Activated CD8-positive, alpha-beta memory T cell treated with anti-CD3 and anti-CD28 coated beads for 36 hours (primary cell): ENCODE measurements around the gene ACSM5. TPM values are rescaled to one million over a fixed set of nuclear protein-coding genes. Genes with fewer than 3 reads are reported as not detected.
"Not testable (repeated sequence)": the region's sequence is repeated elsewhere in the genome, so short reads cannot be mapped to it uniquely, and the experiment has no call there.

Experiments used
- CTCF ChIA-PET: fragments of 350-600 bp; sonication (Branson Sonifier 250); formaldehyde crosslinking; loops from one replicate; lab custom pipeline; 2021; ENCODE audit warnings: antibody characterized with exemption; lab: Charles Lee
- POLR2A ChIA-PET: fragments of 350-600 bp; sonication (Branson Sonifier 250); formaldehyde crosslinking; loops from one replicate; lab custom pipeline; 2021; ENCODE audit warnings: antibody characterized with exemption; lab: Charles Lee
- total RNA-seq, 2 experiments: library from RNA; stranded (reverse); gene quantifications; one replicate each; pipeline ENCODE4 v1.2.3, GENCODE V29; 2021

ACSM5 gene
- total RNA-seq, 2 experiments from 2014 or later = not detected

GRCh38 chr16:20439820-20440231 lies 30.5 kb downstream of the ACSM5 start:
- POLR2A ChIA-PET, CTCF ChIA-PET: not testable (repeated sequence)

GRCh38 chr16:20440731-20441130 lies 31.4 kb downstream of the ACSM5 start:
- POLR2A ChIA-PET = not testable (repeated sequence)

GRCh38 chr16:20441191-20441590 lies 31.9 kb downstream of the ACSM5 start:
- ChIA-PET POLR2A (no interaction called here), CTCF (no interaction called here)

More at GRCh38 chr16:20440731-20441130, 31.4 kb downstream of the ACSM5 start:
- CTCF ChIA-PET = not testable (repeated sequence)

DNA sequence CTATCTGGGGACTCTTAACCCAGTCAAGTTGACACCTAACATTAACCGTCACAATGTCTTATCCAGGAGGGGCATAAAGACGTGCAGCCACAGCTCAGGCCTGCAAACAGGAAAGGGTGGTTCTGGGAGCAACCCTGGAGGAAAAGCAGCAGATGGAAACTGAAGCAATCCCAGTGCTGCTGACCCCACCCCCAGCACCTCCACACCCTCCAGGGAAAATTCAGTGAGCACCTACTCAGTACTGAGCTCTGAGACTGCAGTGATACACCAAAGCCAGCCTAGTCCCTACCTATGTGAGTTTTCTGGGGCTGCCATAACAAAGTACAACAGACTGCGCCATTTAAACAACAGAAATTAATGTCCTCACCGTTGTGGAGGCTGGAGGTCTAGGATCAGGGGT lies 32.5 kb downstream of the ACSM5 start:
- CTCF ChIA-PET, POLR2A ChIA-PET: not testable (repeated sequence)

GRCh38 chr16:20446652-20447393 lies 37.5 kb downstream of the ACSM5 start:
- POLR2A ChIA-PET, CTCF ChIA-PET: not testable (repeated sequence)

- CTCF ChIA-PET, POLR2A ChIA-PET: not testable (repeated sequence)
Measured at GRCh38 chr16:20451364-20451763, 42.0 kb downstream of the ACSM5 start, which contains the start of gene ACSM2A. Gene ACSM2A (plus strand): TSS chr16:20451521. CDS start chr16:20460115, 8,594 bp downstream.

- CTCF ChIA-PET, POLR2A ChIA-PET: not testable (repeated sequence)
Measured at GRCh38 chr16:20453633-20454032, 44.3 kb downstream of the ACSM5 start.

- CTCF ChIA-PET, POLR2A ChIA-PET: not testable (repeated sequence)
Measured at GRCh38 chr16:20459227-20459626, 49.9 kb downstream of the ACSM5 start.

DNA sequence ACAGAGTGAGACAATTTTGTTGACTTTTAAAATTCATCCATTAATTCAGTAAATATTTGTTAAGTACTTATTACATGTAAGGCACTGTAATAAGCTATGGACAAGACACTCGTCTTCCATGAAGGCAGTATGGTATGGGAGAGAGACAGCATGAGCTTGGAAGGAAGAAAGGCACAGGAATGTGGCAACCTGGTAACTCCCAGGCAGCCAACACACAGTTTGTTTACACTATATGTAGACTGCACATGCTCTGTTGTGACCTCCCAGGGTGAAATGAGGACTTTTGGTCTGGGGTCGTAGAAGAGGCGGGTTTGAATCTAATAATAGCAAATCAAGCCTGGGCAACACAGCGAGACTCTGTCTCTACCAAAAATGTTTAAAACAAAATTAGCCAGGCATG lies 51.0 kb downstream of the ACSM5 start:
- CTCF ChIA-PET, POLR2A ChIA-PET: not testable (repeated sequence)

DNA sequence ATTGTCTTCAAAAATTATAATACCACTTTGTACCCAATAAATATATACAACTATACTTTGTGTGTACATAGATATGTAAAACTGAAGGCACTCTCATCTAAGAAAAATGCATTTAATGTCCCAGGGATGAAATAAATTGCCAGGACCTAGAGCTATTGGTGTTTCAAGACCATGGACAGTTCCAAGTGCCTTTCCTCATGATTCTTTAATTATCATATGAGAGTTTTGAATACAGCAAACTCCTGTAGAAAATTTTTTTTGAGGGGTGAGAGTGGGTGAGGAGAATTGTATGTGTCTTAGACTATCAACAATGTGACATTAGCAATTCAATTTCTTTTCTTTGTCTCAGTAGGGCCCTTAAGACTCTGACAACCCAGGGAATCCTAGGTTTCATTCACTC lies 59.6 kb downstream of the ACSM5 start:
- POLR2A ChIA-PET, CTCF ChIA-PET: not testable (repeated sequence)

GRCh38 chr16:20469930-20470329 lies 60.6 kb downstream of the ACSM5 start:
- POLR2A ChIA-PET, CTCF ChIA-PET: not testable (repeated sequence)

DNA sequence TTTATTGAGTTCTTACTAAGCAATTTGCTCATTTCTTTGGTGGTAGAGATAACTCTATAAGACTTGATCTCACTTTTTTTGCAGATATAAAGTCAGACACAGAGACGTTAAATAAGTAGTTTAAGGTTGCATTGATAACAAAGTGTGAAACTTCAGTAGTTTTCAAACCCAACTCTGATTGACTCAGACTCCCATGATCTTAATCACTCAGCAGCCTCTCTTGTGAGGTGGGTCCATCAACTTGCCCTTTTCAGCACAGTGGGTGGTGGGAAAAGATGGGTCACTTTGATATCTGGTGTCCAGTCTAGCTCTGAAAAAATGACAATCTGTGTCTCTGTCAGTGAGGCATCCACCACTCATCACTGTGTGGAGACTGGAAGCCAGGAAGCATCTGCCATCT lies 61.4 kb downstream of the ACSM5 start:
- CTCF ChIA-PET, POLR2A ChIA-PET: not testable (repeated sequence)

- CTCF ChIA-PET, POLR2A ChIA-PET: not testable (repeated sequence)
Measured at GRCh38 chr16:20477188-20477744, 67.9 kb downstream of the ACSM5 start.

- CTCF ChIA-PET, POLR2A ChIA-PET: not testable (repeated sequence)
Measured at GRCh38 chr16:20483989-20484388, 74.7 kb downstream of the ACSM5 start.

GRCh38 chr16:20484726-20485125 lies 75.4 kb downstream of the ACSM5 start:
- CTCF ChIA-PET = no interaction called here

DNA sequence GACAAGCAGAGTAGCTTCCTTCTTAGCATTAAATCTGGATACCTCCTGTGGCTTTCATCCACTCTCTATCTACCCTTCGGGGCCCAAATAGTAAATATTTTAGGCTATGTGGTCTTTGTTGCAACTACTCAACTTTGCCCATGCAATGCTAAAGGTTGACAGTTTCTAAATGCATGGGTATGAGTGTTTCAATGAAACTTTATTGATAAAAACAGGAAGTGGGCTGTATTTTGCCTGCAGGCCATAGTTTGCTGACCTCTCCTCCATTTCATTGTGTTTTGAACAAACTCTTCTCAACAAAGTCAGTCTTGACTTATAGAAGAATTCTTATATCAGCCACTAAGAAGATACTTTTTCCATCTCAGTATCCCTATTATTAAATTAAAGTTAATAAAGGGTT lies 76.1 kb downstream of the ACSM5 start:
- ChIA-PET POLR2A (no interaction called here), CTCF (no interaction called here)

More at GRCh38 chr16:20484726-20485125, 75.4 kb downstream of the ACSM5 start:
- POLR2A ChIA-PET = no interaction called here

Other genes starting within 250 kb of the ACSM5 start
- not detected for gene GP2, start 82.0 kb upstream of the ACSM5 start, total RNA-seq
- gene UMOD, start 56.8 kb upstream of the ACSM5 start, total RNA-seq = not detected
- not detected for gene PDILT, start 4.8 kb upstream of the ACSM5 start, total RNA-seq
- not detected for gene ACSM2A, start 42.0 kb downstream of the ACSM5 start, total RNA-seq
- gene ACSM2B, start 166.8 kb downstream of the ACSM5 start, total RNA-seq = not detected